ENCODE measurements around the gene UVRAG. TPM values are rescaled to one million over a fixed set of nuclear protein-coding genes. Genes with fewer than 3 reads are reported as not detected.

UVRAG gene
- total and polyA plus RNA-seq, 2 donors from 2014 or later, result 7.2 to 27.9 TPM

- DNase-seq (no peak), FAIRE-seq (no peak)
- Histone ChIP-seq H3K9me3 (ENCODE audit: control insufficient read depth in 2 of 3, insufficient read depth in 1 of 3, low read length in 3 of 3) (no peaks in the 10 kb centered on the region), H3K4me3 (ENCODE audit: low read length in 3 of 3) (no peak overlapping the region), H3K27me3 (ENCODE audit: control insufficient read depth, insufficient read depth, low read length) (no peaks in the 10 kb centered on the region), H3K9ac (ENCODE audit: low read length in 3 of 3) (no peak overlapping the region), H3K4me1 (ENCODE audit: control insufficient read depth in 2 of 3, insufficient read depth in 2 of 3, low read depth in 1 of 3, low read length in 3 of 3) (no peaks in the 10 kb centered on the region), H3K36me3 (ENCODE audit: control insufficient read depth in 2 of 3, insufficient read depth in 3 of 3, low read length in 3 of 3) (peaks cover 0 to 3% (median 2%) of the 10 kb centered on the region in 3 donors), H3K27ac (ENCODE audit: low read depth in 2 of 2, low read length in 2 of 2) (no peak overlapping the region)
- intact Hi-C loops (cut with DNase I), result no loop called here
- TF ChIP-seq, protein P1, sequence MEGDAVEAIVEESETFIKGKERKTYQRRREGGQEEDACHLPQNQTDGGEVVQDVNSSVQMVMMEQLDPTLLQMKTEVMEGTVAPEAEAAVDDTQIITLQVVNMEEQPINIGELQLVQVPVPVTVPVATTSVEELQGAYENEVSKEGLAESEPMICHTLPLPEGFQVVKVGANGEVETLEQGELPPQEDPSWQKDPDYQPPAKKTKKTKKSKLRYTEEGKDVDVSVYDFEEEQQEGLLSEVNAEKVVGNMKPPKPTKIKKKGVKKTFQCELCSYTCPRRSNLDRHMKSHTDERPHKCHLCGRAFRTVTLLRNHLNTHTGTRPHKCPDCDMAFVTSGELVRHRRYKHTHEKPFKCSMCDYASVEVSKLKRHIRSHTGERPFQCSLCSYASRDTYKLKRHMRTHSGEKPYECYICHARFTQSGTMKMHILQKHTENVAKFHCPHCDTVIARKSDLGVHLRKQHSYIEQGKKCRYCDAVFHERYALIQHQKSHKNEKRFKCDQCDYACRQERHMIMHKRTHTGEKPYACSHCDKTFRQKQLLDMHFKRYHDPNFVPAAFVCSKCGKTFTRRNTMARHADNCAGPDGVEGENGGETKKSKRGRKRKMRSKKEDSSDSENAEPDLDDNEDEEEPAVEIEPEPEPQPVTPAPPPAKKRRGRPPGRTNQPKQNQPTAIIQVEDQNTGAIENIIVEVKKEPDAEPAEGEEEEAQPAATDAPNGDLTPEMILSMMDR (IDR thresholded peaks at IDR 0.05; ENCODE audit: borderline replicate concordance, extremely low read depth, insufficient read depth), result no peak
These were observed 44.6 kb downstream of the UVRAG start for GRCh38 chr11:75859614-75860013.

GRCh38 chr11:75862437-75862836 lies 47.4 kb downstream of the UVRAG start:
- TF ChIP-seq, protein P1 (IDR thresholded peaks at IDR 0.05; ENCODE audit: borderline replicate concordance, extremely low read depth, insufficient read depth), result no peak
- Histone ChIP-seq H3K4me1 (ENCODE audit: control insufficient read depth in 2 of 3, insufficient read depth in 2 of 3, low read depth in 1 of 3, low read length in 3 of 3) (no peaks in the 10 kb centered on the region), H3K9me3 (ENCODE audit: control insufficient read depth in 2 of 3, insufficient read depth in 1 of 3, low read length in 3 of 3) (no peaks in the 10 kb centered on the region), H3K27me3 (ENCODE audit: control insufficient read depth, insufficient read depth, low read length) (no peaks in the 10 kb centered on the region), H3K9ac (ENCODE audit: low read length in 3 of 3) (no peak overlapping the region), H3K27ac (ENCODE audit: low read depth in 2 of 2, low read length in 2 of 2) (no peak overlapping the region), H3K4me3 (ENCODE audit: low read length in 3 of 3) (no peak overlapping the region), H3K36me3 (ENCODE audit: control insufficient read depth in 2 of 3, insufficient read depth in 3 of 3, low read length in 3 of 3) (peaks cover 0 to 3% (median 2%) of the 10 kb centered on the region in 3 donors)
- FAIRE-seq, result no peak
- DNase-seq, result no peak
- intact Hi-C loops (cut with DNase I), result no loop called here

GRCh38 chr11:75867778-75868374 lies 52.9 kb downstream of the UVRAG start:
- Histone ChIP-seq H3K9ac (ENCODE audit: low read length in 3 of 3) (no peak overlapping the region), H3K4me1 (ENCODE audit: control insufficient read depth in 2 of 3, insufficient read depth in 2 of 3, low read depth in 1 of 3, low read length in 3 of 3) (peaks cover 0 to 6% (median 4%) of the 10 kb centered on the region in 3 donors), H3K9me3 (ENCODE audit: control insufficient read depth in 2 of 3, insufficient read depth in 1 of 3, low read length in 3 of 3) (no peaks in the 10 kb centered on the region), H3K27ac (ENCODE audit: low read depth in 2 of 2, low read length in 2 of 2) (no peak overlapping the region), H3K4me3 (ENCODE audit: low read length in 3 of 3) (no peak overlapping the region), H3K27me3 (ENCODE audit: control insufficient read depth, insufficient read depth, low read length) (no peaks in the 10 kb centered on the region), H3K36me3 (ENCODE audit: control insufficient read depth in 2 of 3, insufficient read depth in 3 of 3, low read length in 3 of 3) (no peaks in the 10 kb centered on the region)
- FAIRE-seq, result peak; percentile 97
- TF ChIP-seq, protein P1 (IDR thresholded peaks at IDR 0.05; ENCODE audit: borderline replicate concordance, extremely low read depth, insufficient read depth), result peak; percentile 69
- peak in 2 of 5 donors; percentile 43 to 75 for DNase-seq
- intact Hi-C loops (cut with DNase I), result no loop called here

GRCh38 chr11:75868990-75869389 lies 54.0 kb downstream of the UVRAG start:
- Histone ChIP-seq H3K9me3 (ENCODE audit: control insufficient read depth in 2 of 3, insufficient read depth in 1 of 3, low read length in 3 of 3) (no peaks in the 10 kb centered on the region), H3K4me1 (ENCODE audit: control insufficient read depth in 2 of 3, insufficient read depth in 2 of 3, low read depth in 1 of 3, low read length in 3 of 3) (peaks cover 0 to 6% (median 4%) of the 10 kb centered on the region in 3 donors), H3K4me3 (ENCODE audit: low read length in 3 of 3) (no peak overlapping the region), H3K27me3 (ENCODE audit: control insufficient read depth, insufficient read depth, low read length) (no peaks in the 10 kb centered on the region), H3K36me3 (ENCODE audit: control insufficient read depth in 2 of 3, insufficient read depth in 3 of 3, low read length in 3 of 3) (no peaks in the 10 kb centered on the region), H3K9ac (ENCODE audit: low read length in 3 of 3) (no peak overlapping the region), H3K27ac (ENCODE audit: low read depth in 2 of 2, low read length in 2 of 2) (no peak overlapping the region)
- TF ChIP-seq, protein P1 (IDR thresholded peaks at IDR 0.05; ENCODE audit: borderline replicate concordance, extremely low read depth, insufficient read depth), result no peak
- DNase-seq (peak in 2 of 5 donors; percentile 51 to 64), FAIRE-seq (no peak)
- intact Hi-C loops (cut with DNase I), result no loop called here

Measured in kidney (tissue), 14 donors.